Activated effector memory CD4-positive, alpha-beta T cell treated with anti-CD3 and anti-CD28 coated beads, Interleukin-2, amount 50 U/mL, for 16 hours (primary cell): ENCODE results near the gene PRPSAP1.
"Not testable (repeated sequence)": the region's sequence is repeated elsewhere in the genome, so short reads cannot be mapped to it uniquely, and the experiment has no call there.

Source experiments
- DNase-seq: peaks from one replicate; pipeline ENCODE4 v3.0.0-alpha.2; 2020

Gene PRPSAP1

DNA sequence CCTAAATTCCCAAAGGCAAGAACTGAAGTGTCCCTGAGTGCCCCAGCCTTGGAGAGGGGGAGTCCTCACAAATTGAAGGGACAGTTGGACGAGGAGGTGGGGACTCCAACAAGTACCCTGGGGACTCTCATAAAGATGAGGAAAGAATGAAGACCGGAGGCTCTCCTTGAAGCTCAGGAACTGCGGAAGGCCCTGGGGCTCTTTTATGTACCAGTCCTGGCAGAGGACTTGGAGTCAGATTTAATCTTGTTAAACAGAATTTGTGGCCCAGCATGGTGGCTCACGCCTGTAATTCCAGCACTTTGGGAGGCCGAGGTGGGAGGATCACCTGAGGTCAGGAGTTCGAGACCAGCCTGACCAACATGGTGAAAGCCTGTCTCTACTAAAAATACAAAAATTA lies 6.1 kb upstream of the PRPSAP1 start:
- not testable (repeated sequence) for DNase-seq

DNA sequence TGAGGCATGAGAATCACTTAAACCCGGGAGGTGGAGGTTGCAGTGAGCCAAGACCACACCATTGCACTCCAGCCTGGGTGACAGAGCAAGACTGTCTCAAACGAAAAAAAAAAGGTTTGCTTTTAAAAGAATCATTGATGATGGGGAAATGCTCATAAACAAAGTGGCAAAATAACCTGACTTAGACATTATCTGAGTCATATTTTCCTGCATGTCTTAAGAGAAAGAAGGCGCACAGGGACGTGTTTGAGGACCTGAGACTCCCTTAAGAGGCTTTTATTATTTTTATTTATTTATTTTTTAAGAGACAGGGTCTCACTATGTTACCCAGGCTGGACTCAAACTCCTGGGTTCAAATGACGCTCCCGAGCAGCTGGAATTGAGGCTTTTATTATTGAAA lies 5.7 kb upstream of the PRPSAP1 start:
- DNase-seq = no peak

DNA sequence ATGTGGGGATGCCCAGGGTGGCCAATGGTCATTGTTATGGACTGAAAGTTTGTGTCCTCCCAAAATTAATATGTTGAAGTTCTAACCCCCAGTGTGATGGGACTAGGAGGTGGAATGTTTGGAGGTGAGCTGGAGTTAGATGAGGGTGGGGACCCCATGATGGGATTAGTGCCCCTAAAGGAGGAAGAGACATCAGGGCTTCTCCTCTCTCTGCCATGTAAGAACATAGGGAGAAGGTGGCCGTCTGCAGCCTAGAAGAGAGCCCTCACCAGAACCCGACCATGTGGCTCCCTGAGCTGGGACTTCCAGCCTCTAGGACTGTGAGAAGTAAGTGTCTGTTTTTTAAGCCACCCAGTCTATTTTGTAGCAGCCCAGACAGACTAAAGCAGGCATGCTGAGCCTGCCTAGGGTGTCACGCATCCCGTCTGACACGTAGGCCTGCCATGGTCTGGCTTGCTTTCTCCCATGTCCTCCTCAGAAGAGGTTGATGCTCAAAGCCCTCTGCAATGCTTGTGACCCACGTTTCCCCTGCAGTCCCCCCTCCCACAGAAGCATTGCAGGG lies 4.0 kb upstream of the PRPSAP1 start:
- no peak for DNase-seq

DNA sequence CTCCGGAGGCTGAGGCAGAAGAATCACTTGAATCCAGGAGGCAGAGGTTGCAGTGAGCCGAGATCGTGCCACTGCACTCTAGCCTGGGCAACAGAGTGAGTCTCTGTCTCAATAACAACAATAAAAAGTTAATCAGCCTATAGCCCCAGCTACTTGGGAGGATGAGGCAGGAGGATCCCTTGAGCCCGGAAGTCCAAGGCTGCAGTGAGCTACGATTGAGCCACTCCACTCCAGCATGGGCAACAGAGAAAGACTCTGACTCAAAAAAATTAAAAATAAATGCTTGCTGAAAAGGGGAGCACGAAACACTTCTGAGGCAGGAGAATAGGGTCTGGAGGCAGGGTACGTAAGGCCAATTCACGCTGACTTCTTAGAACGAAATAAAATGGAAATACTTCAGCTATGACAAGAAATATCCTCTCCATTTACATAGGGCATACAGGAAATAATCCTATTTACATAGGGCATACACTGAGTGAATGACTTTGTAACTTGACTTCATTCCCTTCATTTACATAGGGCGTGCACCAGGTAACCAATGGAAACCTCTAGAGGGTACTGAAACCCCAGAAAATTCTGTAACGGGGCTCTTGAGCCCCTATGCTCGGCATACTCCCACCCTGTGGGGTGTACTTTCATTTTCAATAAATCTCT lies 3.2 kb upstream of the PRPSAP1 start:
- no peak for DNase-seq

DNA sequence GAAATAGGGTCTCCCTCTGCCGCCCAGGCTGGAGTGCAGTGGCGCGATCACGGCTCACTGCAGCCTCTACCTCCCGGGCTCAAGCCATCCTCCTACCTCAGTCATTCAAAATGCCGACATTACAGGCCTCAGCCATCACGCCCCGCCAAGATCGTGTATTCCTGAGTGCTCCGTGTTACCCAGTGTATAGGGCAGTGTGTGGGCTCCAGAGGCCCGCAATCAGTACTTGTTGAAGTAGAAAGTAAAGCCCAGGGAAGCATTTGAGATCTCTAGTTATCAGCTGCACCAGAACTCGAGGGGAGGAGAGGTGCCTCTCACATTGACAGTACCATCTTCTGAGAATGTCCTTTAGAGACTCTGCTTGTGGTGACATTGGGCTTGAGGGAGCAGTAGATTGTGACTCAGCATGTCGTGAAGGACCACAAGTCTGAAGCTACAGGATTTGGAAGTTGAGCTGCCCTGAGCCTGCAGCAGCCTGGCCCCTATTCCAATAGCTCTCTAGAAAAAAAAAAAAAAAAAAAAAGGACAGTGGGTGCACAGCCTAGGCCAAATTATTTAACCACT lies 1.1 kb upstream of the PRPSAP1 start:
- DNase-seq = no peak

DNA sequence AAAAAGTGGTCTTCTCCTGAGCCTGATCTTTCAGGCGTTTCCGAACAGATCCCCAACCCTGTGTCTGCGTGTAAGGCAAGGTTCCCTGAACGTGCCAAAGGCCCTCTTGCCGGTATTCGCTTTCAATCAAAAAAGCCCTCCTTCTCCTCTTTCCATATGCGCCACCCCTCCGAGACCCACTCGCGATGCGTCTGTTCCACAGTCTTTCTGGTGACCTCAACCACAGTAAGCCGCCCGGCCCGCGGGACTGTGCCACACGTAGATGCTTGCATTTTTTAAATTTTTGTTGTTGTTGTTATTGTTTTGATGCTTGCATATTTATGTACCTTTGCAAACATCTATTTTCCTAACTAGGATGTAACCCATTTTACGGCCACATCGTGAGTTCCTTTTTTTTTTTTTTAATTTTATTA lies 607 bp upstream of the PRPSAP1 start:
- DNase-seq = no peak

DNA sequence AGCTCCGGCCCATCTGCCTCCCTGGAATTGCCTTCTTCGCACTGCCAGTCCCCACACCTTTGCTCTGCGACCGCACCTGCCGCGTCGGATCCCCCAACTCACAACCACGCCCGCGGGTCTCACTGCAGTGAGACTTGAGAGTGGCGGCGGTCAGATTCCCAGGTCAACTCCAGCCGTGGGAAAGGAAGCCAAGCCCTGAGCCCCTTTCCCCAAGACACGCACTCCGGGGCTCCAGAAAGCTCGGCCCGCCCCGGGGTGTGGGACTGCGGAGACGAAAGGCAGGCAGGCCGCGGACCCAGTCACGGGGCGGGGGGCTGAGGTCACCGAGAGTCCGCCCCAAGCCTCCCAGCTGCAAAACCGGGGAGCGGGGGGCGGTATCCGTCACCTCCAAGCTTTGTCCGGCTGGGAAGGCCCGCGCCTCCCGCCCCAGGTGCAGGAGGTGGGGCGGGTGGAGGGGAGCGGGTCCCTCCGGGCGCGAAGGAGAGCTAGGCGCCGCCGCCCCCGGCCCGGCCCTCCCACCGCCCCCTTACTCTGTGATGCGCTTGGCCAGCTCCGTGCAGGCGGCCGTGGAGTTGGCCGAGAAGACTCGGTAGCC lies 615 bp downstream of the PRPSAP1 start:
- peak; percentile 70 for DNase-seq

DNA sequence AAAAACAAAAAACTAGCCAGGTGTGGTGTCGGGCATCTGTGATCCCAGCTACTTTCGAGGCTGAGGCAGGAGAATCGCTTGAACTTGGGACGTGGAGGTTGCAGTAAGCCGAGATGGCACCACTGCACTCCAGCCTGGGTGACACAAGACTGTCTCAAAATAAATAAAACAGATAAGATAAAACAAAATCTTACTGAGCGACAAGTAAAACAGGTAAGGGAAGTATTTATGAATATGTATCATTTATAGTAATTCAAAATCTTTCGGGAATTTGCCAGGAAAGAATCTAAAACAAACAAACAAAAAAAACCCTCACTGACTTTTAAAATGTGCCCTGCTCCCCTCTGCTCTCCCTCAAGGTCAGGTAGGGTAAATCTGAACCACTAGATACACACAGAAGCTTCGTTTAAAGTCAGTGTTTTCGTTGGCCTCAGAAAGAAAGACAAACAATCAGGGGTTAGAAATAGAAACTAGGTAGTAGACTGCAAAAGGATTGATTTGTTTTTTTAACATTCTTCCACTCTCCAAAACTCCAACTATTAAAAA lies 2.1 kb downstream of the PRPSAP1 start:
- DNase-seq = no peak

DNA sequence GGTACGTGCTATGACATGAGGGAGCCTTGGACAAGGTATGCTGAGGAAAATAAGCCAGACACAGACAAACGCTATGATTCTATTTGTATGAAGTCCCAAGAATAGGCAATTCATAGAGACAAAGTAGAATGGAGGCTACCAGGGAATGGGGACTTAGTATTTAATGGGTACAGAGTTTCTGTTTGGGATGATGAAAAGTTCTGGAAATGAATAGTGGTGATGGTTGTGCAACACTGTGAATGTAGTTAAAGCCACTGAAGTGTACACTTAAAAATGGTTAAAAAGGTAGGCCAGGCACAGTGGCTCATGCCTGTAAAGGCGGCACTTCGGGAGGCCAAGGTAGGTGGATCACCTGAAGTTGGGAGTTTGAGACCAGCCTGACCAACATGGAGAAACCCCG lies 3.3 kb downstream of the PRPSAP1 start:
- DNase-seq = no peak

DNA sequence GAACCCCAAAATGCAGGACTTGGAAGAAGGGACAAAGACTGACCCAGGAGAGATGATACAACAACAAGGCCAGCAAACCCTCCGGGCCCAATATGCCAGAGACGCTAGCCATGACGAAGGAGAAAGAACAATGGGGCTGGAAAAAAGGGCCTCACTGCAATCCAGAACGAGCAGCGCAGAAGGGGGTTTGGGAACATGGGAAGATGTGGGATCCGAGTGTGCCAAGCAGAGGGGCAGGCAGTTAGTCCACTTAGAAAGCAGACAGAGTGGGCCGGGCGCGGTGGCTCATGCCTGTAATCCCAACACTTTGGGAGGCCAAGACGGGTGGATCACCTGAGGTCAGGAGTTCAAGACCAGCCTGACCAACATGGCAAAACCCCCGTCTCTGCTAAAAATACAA lies 6.8 kb downstream of the PRPSAP1 start:
- DNase-seq = not testable (repeated sequence)

DNA sequence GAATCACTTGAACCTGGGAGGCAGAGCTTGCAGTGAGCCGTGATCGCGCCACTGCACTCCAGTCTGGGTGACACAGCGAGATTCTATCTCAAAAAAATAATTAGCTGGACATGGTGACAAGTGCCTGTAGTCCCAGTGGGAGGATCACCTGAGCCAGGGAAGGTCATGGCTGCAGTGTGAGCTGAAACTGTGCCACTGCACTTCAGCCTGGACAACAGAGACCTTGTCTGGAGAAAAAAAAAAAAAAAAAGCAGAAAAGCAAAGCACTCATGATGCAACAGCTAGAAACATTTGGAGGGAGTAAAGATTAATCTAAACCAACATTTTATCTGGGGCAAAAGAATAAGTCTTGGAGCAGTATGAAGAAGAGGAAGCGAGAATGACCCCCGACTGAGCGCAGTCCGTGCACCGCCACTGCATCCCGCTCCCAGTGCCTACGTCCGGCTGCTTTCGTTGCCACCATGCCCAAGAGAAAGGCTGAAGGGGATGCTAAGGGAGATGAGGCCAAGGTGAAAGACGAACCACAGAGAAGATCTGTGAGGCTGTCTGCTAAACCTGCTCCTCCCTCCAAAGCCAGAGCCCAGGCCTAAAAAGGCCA lies 8.2 kb downstream of the PRPSAP1 start:
- no peak for DNase-seq

DNA sequence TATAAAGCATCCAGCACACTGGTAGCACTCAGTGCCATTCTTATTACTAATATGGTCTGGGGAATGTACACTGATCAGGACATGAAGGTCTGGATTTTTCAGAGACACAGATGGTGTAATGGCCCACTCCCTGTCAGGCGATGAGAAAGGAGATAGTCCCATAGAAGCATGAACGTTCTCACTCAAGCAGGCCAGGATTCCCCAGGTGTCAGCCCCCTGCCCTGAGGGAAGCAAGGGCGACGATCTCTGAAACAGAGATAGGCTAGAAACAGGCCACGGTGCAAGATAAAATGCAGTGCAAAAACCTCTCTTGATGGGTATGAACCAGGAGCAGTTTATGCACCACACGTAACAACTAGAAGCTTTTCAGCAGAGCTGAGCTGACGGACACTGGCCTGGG lies 10.6 kb downstream of the PRPSAP1 start:
- no peak for DNase-seq

DNA sequence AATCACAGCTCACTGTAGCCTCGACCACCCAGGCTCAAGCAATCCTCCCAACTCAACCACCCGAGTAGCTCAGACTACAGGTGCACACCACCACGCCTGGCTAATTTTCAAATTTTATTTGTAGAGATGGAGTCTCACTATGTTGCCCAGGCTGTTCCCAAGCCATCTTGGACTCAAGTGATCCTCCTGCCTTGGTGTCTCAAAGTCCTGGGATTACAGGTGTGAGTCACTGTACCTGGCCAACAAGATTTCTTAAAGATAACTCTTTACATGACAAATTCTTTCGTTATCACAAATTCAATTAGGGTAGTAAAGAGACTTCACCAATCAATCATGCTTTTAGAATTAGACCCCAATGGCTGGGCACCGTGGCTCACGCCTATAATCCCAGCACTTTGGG lies 12.4 kb downstream of the PRPSAP1 start:
- no peak for DNase-seq

DNA sequence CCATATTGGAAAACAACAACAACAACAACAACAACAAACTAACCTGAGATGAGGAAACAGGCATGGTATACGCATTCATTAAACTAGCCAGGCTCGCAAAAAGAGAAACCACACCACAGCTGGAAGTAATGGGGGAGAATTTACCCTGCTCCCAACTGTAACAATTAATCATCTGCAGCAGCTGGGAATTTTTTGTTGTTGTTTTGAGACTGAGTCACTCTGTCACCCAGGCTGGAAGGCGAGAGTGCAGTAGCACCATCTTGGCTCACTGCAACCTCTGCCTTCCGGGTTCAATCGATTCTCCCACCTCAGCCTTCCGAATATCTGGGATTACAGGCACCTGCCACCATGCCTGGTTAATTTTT lies 16.3 kb downstream of the PRPSAP1 start:
- no peak for DNase-seq

DNA sequence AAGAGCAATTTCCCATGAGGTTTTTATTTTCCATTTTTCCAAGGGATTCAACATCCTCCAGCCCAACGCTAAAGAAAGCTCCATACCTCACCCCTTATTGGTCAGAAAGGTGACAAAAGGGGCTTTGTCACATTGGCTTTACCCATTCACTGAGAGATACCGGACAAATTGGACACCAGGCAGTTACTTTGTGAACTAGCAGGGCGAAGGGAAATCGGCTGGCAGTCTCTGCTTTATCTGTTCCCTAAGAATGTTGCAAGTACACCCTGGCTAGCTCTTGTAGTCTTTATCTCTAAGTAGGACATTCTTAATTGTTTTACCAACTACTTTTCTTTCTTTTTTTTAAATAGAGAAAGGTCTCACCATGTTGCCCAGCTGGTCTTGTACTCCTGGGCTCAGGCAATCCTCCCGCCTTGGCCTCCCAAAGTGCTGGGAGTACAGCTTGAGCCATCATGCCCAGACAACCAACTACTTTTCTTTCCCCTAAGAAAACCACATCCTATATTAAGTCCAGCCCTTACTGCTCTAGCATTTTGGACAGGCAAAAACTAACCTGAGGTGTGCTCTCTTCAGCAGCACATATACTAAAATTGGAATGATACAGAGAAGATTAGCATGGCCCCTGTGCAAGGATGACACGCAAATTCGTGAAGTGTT lies 16.8 kb downstream of the PRPSAP1 start:
- no peak for DNase-seq

DNA sequence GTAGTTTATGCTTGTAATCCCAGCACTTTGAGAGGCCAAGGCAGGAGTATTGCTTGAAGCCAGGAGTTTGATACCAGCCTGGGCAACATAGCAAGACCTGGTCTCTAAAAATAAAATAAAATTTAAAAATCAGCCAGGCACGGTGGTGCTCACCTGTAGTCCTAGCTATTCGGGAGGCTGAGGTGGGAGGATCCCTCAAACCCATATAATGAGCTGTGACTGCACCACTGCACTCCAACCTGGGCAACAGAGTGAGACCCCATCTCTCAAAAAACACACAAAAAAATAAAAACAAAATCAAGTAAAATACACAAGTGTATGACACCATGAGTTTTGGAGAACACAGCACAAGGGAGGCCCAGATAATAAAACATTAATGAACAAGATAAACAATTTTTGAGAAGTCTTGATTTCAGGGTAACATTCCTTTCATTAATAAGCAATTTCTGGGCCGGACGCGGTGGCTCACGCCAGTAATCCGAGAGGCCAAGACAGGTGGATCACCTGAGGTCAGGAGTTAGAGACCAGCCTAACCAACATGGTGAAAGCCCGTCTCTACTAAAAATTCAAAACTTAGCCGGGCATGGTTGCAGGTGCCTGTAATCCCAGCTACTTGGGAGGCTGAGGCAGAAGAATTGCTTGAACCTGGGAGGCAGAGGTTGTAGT lies 17.9 kb downstream of the PRPSAP1 start:
- DNase-seq = no peak

DNA sequence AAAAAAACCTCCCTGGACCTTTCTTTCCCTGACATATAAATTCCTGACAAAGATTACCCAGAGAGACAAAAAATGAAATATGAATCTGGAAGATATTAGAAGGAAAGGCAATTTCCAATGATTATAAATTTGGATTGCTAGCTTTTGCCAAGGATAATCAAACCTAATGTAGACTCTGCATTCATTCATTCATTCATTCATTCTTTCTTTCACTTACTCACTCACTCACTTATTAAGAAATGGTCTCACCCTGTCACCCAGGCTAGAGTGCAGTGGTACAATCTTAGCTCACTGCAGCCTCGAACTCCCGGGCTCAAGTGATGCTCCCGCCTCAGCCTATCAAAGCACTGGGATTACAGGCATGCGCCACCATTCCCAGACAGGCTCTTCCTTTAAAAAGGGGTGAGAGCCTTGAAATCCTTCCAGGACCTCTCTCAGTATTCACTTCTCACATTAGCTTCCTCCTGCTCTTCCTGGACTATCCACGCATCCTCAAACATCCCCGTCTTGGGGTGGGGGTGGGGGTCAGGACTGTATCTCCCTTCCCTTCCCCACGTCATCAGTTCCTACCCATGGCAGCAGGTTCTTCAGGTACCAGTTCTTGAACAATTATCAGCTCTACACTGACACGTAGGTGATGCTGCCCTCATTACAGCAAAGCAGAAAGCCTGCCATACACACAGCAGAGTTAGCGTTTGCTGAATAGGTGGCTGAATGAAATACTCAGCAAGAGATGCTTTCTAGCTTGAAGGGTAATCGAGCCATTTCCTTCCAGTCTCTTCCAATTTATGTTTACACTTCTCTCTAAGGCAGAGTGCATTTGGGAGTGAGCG lies 19.8 kb downstream of the PRPSAP1 start:
- no peak for DNase-seq

DNA sequence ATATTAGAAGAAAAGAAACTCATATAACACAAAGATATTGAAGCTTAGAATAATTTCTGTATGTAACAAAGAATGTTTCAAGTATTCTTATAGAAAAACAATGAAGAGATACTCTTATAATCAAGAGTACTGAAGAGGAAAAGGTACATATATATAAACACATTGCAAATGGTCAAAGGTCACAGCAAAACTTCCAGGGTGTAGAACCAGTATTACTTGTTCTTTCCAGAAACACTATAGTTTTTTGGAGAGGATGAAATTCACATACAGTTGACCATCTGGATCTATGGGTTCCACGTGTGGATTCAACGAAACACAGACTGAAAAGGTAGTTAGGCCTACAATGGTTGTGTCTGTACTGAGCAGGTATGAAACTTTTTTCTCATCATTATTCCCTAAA lies 22.6 kb downstream of the PRPSAP1 start:
- DNase-seq = no peak

DNA sequence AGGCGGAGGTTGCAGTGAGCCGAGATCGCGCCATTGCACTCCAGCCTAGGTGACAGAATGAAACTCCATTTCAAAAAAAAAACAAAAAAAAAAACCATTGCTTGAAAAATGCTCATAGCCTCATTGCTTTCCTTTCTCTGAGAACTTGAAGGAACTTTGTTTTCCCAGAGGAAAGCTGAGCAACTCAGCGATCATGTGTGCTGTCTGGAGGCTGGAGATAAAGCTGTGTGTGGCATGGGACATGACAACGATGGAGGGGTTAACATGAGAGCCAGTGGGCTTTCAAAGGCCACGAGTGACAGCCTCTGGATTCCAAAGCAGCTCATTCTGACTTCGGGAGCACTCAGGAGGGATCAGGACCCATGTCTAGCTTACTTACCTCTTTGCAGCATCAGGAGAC lies 24.1 kb downstream of the PRPSAP1 start:
- no peak for DNase-seq

DNA sequence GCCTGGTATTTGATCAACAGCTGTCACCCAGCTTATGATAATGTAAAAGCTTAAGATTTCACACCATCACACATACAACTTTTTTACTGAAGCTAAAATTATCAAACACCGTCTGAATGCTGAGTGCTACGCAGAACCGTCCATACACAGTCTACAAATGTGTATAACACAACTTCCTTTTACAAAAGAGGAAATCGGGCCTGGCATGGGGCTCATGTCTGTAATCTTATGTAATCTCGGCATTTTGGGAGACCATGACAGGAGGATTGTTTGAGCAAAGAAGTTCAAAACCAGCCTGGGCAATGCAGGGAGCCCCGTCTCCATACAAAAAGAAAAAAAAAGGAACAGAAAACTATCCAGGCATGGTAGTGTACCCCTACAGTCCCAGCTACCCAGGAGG lies 26.0 kb downstream of the PRPSAP1 start:
- no peak for DNase-seq

DNA sequence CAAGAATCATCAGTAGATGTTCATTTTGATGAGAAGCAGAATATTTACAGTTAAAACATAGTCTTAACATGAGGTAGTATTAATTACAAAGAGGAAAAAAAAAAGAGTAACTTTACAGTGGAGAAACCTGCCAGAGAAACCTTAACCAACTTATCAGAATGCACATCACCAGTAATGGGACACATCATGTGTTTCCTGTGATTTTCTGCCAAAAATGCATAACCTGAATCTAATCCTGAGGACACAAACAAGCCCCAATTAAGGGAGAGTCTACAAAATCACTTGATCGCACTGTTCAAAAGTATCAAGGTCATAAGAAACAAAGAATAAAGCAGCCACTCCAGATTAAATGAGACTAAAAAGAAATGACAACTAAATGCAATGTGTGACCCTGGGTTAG lies 27.4 kb downstream of the PRPSAP1 start:
- no peak for DNase-seq

DNA sequence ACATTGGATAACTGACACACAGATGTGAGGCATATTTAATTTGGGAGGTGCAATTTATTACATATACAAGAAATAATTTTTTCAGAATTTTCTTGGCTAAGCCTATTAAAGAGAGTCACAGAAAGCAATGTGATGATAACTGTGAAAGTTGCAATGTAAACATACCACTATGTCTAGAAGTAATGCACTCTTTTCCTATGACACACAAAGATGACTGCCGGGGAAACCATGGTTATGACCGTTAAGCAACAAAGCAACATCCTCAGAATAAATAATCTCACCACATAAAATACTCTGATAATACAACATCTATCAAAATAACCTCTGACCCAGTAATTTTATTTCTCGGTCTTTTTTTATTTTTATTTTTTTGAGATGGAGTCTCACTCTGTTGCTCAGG lies 35.1 kb downstream of the PRPSAP1 start:
- DNase-seq = no peak
